NCI-H1092 treated with DMSO at 0.1 percent for 48 hours (cell line): ENCODE data around the gene KCNK5.

Experiments used
- DNase-seq: peaks from one replicate; lab custom pipeline; 2025; lab: John Stamatoyannopoulos, UW

Gene KCNK5

DNA sequence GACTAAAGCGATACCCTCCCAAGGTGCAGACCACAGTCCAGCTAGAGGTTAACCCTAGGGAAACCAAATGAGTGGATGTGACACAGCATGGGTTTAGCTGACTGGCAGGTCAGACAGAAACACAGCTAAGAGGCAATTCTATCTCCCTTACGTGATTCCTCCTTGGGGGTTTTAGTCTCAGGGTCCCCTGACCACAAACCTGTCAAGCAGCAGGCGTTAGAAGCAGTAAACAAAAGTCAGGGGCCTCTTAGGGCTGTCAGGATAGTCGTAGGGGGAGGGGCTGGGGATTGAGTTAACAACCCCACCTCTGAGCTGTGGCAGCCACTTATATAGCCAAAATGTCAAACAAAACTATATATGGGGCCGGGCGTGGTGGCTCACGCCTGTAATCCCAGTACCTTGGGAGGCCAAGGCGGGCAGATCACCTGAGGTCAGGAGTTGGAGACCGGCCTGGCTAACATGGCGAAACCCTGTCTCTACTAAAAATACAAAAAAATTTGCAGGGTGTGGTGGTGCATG lies 13.6 kb downstream of the KCNK5 start:
- no peak for DNase-seq

- peak; percentile 24 for DNase-seq
These were observed 14.2 kb downstream of the KCNK5 start for GRCh38 chr6:39214846-39215639.

DNA sequence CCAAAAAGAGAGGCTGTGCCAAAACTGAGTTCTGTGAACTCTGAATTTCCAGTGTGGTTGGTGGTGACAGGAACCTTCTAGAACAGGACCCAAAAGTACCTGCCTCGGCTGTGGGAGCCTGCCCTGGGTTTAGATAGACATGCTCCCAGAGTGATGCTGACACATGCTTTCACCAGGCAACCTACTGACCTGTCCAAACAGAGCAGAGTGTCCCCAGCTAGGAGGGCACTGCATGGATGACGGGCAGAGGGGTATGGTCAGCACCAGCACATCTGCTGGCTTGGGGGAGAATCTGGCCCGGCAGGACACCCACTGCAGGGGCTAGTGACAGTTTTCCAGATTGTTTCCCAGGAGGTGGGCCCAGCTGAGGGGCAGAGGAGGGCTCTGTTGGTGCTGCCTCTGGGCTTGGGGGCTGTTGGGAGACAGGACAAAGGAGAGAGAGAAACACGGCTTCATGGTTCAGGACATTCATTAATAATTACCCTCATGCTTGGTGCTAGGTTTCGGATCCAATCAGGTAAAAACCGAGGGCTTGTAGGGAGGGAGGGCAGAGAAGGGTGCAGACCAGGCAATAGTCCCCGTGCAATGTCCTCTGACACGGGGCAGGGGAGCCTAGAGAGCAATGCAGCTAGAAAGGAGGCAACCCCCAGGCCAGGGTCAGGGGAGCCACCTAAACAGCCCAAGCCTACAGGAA lies 15.0 kb downstream of the KCNK5 start:
- DNase-seq = no peak

DNA sequence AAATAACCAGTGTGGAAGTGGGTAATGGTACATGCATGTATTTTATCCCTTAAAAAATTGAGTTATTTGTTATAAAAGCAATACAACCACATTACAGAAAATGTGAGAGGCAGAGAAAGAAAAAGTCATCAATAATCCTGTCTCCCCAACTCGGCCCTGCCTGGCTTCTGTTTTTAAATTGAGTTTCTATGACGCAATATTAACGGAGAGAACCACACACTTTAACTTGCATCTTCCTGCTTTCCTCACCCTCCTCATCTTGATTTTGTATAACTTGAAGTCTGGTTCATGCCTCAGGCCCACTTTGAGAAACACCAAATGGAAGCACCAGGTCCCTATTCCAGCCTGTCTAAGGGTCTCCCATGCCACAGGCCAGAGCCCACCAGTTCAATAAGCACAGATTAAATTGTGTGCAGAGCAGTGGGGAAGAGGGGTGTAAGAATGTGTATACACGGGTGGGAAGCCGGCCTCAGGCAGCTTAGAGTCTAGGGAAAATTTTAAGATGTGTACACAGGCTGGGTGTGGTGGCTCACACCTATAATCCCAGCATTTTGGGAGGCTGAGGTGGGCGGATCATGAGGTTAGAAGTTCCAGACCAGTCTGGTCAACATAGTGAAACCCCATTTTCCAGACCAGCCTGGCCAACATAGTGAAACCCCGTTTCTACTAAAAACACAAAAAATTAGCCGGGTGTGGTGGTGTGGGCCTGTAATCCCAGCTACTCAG lies 15.9 kb downstream of the KCNK5 start:
- no peak for DNase-seq

DNA sequence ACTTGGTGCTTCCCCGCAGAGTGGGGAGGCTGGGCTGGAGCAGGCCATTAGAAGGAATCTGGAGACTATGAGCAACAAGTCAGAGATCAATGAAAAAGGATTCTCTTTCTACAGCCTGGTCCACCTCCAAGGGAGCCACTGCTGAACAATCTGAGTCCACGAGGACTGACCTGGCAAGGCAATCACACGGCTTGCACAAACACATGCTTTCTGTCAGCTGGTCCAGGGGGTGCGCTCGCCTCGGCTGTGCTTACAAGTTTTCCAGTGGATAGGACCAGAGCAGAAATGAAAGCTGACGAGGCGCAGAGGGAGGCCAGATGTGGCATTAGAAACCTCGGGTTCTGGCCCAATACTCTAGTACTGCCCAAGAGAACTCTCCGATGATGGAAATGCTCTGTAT lies 18.1 kb downstream of the KCNK5 start:
- DNase-seq = no peak

- DNase-seq = no peak
These were observed 18.8 kb downstream of the KCNK5 start for GRCh38 chr6:39210450-39210849.

GRCh38 chr6:39209911-39210310 lies 19.4 kb downstream of the KCNK5 start:
- DNase-seq = no peak

GRCh38 chr6:39209360-39209811 lies 19.9 kb downstream of the KCNK5 start:
- DNase-seq = no peak

DNA sequence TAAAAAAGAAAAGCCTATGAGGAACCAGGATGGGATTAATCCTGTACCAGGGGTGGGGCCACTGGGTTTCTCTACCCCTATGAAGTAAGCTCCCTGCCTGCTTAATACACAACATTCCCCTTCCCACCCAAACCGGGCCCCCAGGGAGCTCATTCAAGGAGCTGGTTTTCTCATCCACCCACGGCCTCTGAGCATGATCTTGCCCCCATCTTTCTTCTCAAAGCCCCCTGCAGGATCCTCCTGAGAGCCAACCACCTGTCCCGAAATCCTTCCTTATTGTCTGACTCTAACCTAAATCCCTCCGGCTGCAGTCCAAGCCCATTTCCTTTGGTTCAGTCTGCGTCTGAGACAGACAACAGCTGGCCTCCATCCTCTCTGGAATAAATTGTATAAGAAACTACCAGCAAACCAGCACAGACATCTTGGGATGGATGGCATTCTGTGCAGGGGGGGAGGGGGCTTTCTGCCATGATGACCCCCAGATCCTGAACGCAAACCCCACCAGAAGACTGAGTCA lies 21.0 kb downstream of the KCNK5 start:
- DNase-seq = no peak

GRCh38 chr6:39207416-39208222 lies 21.7 kb downstream of the KCNK5 start:
- DNase-seq = no peak

DNA sequence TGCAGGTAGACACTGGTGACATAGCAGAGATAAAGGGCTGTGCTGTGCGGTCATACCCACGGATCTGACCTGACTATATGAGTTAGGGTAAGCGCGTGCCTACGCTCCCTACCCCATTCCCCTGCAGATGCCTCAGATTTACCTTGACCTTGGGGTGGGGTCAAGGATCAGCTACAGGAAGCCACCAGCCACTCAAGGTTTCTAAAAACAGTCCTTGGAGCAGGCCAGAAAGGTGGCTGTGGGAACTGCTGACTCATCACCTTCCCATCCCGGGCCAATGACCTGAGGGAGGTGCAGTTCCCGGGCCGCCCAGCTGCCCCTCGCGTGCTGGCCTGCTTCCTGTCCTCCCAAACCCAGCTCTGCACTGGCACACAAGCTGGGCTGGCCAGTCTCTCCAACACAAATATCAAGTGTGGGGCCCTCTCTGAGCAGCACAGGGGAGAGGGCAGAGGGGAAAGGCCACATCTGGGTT lies 23.0 kb downstream of the KCNK5 start:
- DNase-seq = no peak

- no peak for DNase-seq
These were observed 24.5 kb downstream of the KCNK5 start for GRCh38 chr6:39204646-39205244.

DNA sequence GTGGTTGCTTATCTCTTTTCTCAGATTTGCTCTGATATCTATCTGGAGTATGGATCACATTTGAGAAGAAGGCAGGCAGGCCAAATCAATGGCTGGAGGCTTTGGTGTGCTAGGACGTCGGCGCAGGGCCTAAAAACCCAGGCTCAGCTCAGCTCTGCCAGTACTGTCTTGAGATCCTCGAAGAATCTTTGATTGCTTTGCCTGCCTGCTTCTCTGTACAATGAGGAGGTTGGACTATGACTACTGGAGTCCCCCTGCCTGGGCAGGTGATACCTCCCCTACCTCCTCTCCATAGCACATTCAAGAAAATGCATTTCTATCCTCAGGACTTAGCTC lies 25.1 kb downstream of the KCNK5 start:
- DNase-seq = no peak

DNA sequence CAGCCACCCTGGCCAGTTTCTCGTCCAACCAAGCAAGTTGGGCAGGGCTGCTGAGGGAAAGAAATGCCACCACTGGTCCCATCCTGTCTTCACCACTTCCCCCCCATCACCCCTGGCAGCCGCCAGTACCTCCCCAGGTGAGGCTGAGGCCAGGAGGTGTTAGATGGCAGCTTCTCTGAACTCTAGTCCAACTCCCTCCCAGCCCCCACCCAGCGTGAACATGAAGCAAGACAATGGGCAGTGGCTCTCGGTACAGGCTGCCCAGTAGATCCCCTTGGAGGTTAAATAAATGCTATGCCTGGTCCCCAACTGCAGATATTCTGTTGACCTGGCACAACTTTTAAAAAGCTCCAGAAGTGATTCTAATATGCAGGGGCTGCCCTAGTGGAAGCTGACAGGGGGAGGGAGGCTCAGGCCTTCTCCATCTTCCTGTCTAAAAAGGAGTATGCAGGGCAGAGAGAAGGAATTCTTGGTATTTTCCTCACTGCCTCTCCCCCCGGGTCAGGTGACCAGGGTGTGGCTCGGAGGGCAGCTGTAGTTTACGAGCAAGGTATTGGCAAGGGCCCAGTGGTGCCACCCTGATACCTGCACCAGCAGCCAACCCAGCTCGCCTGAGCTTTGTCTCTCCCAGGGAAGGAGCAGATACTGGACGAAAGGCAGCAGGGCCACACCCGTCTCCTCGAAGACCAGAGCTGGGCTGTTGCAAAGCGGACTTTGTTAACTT lies 25.7 kb downstream of the KCNK5 start:
- no peak for DNase-seq

- no peak for DNase-seq
These were observed 27.1 kb downstream of the KCNK5 start for GRCh38 chr6:39202166-39202565.

GRCh38 chr6:39200498-39201020 lies 28.7 kb downstream of the KCNK5 start:
- no peak for DNase-seq

DNA sequence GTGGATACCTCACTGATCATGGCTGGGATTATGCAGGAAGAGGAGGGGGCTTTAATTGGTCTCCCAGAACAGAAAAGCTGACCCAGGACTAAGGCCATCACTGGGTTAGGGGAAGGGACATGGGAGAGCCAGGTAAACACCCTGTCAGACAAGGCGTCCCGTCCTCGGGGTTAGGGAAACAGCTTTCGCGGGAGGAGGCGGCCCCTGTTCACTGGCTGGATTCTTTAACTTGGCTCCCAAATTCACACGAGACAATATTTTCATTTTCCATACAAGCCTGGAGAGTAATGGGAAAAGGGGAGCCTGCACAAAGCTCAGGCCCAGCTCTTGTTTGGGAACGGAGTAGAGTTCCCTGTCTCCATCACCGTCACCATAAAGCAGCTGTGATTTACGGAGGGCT lies 29.3 kb downstream of the KCNK5 start:
- DNase-seq = no peak

DNA sequence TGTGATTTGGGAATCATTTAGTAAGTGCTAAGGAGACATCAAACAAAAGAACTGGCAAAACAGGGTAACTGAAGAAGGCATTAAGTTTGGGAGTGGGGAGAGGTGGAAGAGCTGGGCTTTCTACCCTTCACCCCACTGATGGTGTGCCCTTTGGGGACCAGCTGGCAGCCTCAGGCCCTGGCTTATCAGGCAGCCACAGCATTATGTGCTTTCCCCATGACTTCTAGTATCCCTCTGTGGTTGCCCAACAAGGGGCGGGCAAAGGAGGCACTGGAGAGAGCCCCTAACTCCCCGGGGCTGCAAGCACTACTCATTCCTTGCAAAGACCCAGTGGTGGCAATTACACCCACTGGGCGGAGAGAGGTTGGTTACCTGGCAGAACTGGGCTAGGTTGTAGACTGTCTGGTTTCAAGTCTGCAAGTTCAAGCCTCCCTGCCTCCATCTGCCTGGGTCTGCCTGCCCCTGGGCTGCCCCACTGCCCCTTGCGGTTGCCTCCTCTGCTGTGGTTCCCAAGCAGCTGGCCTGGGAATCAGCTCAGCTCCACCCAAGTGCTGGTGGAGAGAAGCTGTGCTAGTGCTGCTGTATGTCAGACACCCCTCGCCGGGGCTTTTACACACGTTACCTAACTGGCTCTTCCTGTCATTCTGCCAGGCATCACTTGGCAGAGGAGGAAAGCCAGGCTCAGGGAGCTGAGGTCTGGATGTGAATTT lies 29.9 kb downstream of the KCNK5 start:
- no peak for DNase-seq

DNA sequence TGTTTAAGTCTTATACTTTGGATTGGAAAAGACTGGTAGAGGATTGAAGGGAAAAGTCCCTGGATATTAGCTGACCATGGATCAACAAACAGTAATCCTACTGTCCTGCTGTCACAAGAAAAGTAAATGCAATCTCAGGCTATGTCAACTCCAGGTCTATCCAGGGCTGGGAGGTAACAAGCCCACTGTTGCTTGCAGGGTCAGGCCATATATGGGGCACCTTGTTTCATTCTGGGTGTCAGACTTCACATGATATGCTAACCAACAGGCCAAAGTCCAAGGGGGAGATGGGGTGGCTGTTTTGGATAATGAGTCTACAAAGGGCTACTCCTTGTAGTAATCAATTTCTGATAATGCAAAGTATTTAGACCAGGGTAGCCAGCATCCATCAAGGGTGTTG lies 30.7 kb downstream of the KCNK5 start:
- DNase-seq = no peak
